ENCODE data around the gene NAPA. TPM values are rescaled to one million over a fixed set of nuclear protein-coding genes. Genes with fewer than 3 reads are reported as not detected.

NAPA gene
- total RNA-seq, 6 donors from 2014 or later, result 107 to 183 (median 152) TPM

DNA sequence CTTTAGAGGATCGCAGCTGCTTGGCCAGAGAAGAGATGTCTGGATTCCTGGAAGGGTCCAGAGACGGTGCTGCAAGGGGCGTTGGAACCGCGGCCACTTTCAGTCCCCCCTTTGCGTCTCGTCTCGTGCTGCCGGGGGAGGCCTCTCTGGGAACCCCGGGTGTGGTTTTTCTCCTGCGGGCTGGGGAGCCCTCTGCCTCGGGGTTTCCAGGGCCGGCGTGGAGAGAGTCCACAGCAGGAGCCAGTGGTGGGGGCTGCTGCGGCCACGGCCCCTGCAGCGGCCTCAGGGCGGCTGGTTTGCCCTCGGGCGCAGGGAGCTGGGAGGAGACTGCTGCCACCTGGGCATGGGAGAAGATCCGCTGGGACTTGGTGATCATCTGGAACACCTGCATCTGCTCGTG, 29.6 kb upstream of the NAPA start:
- H3K27me3 ChIP-seq, result peaks cover 0 to 12% (median 5%) of the 10 kb centered on the region in 4 donors
- no peaks in the 10 kb centered on the region for H3K36me3 ChIP-seq
- peaks cover 0 to 13% (median 8%) of the 10 kb centered on the region in 4 donors for H3K4me1 ChIP-seq
- DNase-seq (peak in 1 of 2 donors; percentile 60), ATAC-seq (ENCODE audit: low FRiP score in 2 of 2) (no peak)
- H3K9me3 ChIP-seq, result no peaks in the 10 kb centered on the region
- 88% methylated on average over 3 to 20 of the region's 22 CpGs for WGBS, 2 donors
- TF ChIP-seq POLR2A (IDR thresholded peaks at IDR 0.05) (no peak), POLR2AphosphoS5 (IDR thresholded peaks at IDR 0.05) (no peak)
- H3K27ac ChIP-seq, result no peak overlapping the region
- H3K4me3 ChIP-seq, result peak overlapping the region in 2 of 4 donors; percentile 18 to 35

DNA sequence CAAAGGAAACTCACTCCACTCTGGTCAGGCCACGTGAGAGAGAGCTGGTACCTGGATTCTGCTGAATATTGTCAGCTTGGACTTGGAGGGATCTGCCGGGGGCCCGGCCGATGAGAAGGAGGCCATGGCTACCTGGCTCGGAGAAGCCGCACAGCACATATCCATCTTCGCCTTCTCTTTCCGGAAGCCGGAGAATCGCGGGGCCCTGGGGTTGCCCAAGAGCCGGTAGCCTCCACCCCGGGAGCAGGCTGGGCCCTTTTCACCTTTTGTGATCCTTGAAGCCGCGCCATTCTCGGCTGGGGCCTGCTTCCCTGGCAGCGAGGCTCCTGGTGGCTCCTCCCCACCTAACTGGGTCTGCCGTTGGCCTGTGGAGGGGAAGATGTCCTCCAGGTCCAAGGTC, 29.2 kb upstream of the NAPA start:
- H3K27ac ChIP-seq, result no peak overlapping the region
- H3K36me3 ChIP-seq, result no peaks in the 10 kb centered on the region
- TF ChIP-seq, protein P1, sequence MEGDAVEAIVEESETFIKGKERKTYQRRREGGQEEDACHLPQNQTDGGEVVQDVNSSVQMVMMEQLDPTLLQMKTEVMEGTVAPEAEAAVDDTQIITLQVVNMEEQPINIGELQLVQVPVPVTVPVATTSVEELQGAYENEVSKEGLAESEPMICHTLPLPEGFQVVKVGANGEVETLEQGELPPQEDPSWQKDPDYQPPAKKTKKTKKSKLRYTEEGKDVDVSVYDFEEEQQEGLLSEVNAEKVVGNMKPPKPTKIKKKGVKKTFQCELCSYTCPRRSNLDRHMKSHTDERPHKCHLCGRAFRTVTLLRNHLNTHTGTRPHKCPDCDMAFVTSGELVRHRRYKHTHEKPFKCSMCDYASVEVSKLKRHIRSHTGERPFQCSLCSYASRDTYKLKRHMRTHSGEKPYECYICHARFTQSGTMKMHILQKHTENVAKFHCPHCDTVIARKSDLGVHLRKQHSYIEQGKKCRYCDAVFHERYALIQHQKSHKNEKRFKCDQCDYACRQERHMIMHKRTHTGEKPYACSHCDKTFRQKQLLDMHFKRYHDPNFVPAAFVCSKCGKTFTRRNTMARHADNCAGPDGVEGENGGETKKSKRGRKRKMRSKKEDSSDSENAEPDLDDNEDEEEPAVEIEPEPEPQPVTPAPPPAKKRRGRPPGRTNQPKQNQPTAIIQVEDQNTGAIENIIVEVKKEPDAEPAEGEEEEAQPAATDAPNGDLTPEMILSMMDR (IDR thresholded peaks at IDR 0.05), result no peak
- TF ChIP-seq POLR2AphosphoS5 (IDR thresholded peaks at IDR 0.05), result no peak
- no peak for TF ChIP-seq EP300 (IDR thresholded peaks at IDR 0.05)
- TF ChIP-seq POLR2A (IDR thresholded peaks at IDR 0.05), result no peak
- no peaks in the 10 kb centered on the region for H3K9me3 ChIP-seq
- peaks cover 0 to 13% (median 8%) of the 10 kb centered on the region in 4 donors for H3K4me1 ChIP-seq
- peaks cover 0 to 12% (median 5%) of the 10 kb centered on the region in 4 donors for H3K27me3 ChIP-seq
- 92 to 94% methylated on average over 18 of the region's 18 CpGs for WGBS, 2 donors
- H3K4me3 ChIP-seq, result no peak overlapping the region
- peak in 1 of 2 donors; percentile 56 for DNase-seq
- no peak for ATAC-seq (ENCODE audit: low FRiP score in 2 of 2)

DNA sequence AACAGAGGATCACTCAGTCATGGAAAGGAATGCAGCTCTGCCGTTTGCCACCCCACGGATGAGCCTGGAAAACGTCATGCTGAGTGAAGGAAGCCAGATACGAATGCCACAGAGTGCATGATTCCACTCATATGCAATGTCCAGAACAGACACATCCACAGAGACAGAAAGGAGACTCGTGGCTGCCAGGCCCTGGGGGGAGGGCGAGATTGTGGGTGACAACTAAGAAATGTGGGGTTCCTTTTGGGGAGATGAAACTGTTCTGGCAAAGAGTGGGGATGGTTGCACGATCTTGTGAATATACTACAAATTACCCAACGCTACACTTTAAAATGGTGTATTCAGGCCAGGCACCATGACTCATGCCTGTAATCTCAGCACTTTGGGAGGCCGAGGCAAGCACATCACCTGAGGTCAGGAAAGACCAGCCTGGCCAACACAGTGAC, 27.2 kb upstream of the NAPA start:
- 76 to 78% methylated on average over 9 of the region's 9 CpGs for WGBS, 2 donors
- ATAC-seq (ENCODE audit: low FRiP score in 2 of 2), result no peak

DNA sequence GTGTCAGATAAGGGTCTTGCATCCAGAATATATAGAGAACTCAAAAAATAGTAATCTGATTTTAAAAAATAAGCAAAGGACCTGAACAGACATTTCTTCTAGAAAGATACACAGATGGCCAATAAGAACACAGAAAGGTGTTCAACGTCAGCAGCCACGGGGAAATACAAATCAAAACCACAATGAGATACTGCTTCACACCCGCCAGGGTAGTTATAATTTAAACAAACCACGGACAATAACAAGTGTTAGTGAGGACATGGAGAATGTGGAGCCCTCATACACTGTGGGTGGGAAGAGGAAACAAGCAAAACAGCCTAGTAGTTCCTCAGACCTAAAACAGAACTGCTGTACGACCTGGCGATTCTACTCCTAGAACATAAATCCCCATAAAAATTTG, 26.7 kb upstream of the NAPA start:
- 33 to 36% methylated on average over 6 of the region's 6 CpGs for WGBS, 2 donors
- H3K36me3 ChIP-seq, result no peaks in the 10 kb centered on the region
- no peak overlapping the region for H3K27ac ChIP-seq
- DNase-seq (no peak), ATAC-seq (ENCODE audit: low FRiP score in 2 of 2) (no peak)
- no peak for TF ChIP-seq EP300 (IDR thresholded peaks at IDR 0.05)
- no peak for TF ChIP-seq POLR2A (IDR thresholded peaks at IDR 0.05)
- TF ChIP-seq, protein P1 (IDR thresholded peaks at IDR 0.05), result no peak
- no peak for TF ChIP-seq POLR2AphosphoS5 (IDR thresholded peaks at IDR 0.05)
- H3K9me3 ChIP-seq, result no peaks in the 10 kb centered on the region
- peaks cover 0 to 12% (median 5%) of the 10 kb centered on the region in 4 donors for H3K27me3 ChIP-seq
- H3K4me1 ChIP-seq, result peaks cover 0 to 13% (median 8%) of the 10 kb centered on the region in 4 donors
- H3K4me3 ChIP-seq, result no peak overlapping the region

More for the DNA sequence above, 27.2 kb upstream of the NAPA start:
- no peaks in the 10 kb centered on the region for H3K36me3 ChIP-seq
- no peaks in the 10 kb centered on the region for H3K9me3 ChIP-seq
- no peak overlapping the region for H3K4me3 ChIP-seq
- TF ChIP-seq, protein P1 (IDR thresholded peaks at IDR 0.05), result no peak
- no peak for TF ChIP-seq POLR2A (IDR thresholded peaks at IDR 0.05)
- no peak for TF ChIP-seq EP300 (IDR thresholded peaks at IDR 0.05)
- TF ChIP-seq POLR2AphosphoS5 (IDR thresholded peaks at IDR 0.05), result no peak
- H3K4me1 ChIP-seq, result peaks cover 0 to 13% (median 8%) of the 10 kb centered on the region in 4 donors
- DNase-seq, result no peak
- H3K27me3 ChIP-seq, result peaks cover 0 to 12% (median 5%) of the 10 kb centered on the region in 4 donors
- no peak overlapping the region for H3K27ac ChIP-seq

DNA sequence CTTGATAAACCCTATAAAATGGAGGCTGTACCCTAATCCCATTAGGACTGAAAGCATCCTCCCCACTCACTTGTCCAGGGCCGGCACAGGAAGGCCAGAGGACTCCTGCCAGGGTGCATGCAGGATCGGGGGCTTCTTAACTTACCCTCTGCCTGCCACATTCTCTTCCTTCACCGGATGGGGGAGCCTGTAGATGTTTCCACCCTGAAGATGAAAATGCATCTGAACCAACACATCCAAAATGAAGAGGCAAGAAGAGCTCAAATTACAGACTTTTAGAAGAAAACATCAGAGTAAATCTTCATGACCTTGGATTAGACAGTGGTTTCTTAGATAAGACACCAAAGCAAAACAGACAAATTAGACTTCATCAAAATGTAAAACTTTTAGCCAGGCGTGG, 25.9 kb upstream of the NAPA start:
- ATAC-seq (ENCODE audit: low FRiP score in 2 of 2) (peak in 1 of 2 donors; percentile 25), DNase-seq (no peak)
- H3K27ac ChIP-seq, result no peak overlapping the region
- peaks cover 0 to 11% (median 5%) of the 10 kb centered on the region in 4 donors for H3K27me3 ChIP-seq
- H3K4me3 ChIP-seq, result no peak overlapping the region
- peaks cover 0 to 12% (median 8%) of the 10 kb centered on the region in 4 donors for H3K4me1 ChIP-seq
- WGBS, 2 donors, result 76% methylated on average over 3 to 4 of the region's 4 CpGs
- TF ChIP-seq POLR2A (IDR thresholded peaks at IDR 0.05), result no peak
- no peaks in the 10 kb centered on the region for H3K36me3 ChIP-seq
- H3K9me3 ChIP-seq, result no peaks in the 10 kb centered on the region

DNA sequence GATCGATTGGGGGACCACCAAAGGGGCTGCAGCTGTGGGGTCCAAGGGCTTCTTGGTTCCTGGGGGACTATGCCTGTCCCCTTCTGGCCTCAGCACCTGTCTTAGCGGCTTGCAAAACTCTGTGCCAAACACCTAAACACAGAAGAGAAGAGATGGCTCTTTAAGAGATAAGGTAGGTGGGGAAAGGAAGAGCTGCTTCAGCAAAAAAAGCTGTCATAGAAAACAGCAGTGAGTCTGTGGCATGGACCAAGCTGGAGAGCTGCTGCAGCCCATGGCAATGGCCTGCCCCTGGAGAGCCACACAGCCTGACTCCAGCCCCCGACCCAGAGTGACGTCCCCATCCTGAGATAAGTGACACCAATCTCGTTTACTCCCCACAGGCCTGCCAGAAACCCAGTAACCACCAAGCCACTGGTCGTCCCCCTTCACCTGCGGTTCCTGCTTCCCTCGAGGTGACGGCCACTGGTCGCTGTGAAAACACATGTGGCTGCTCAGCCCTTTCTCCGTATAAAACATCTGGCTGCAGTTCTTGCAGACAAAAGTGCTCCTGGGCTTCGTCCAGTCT, 25.0 kb upstream of the NAPA start:
- TF ChIP-seq EP300 (IDR thresholded peaks at IDR 0.05) (no peak), POLR2A (IDR thresholded peaks at IDR 0.05) (no peak)
- TF ChIP-seq, protein P1 (IDR thresholded peaks at IDR 0.05), result no peak
- no peaks in the 10 kb centered on the region for H3K9me3 ChIP-seq

More for the DNA sequence above, 25.0 kb upstream of the NAPA start:
- Histone ChIP-seq H3K36me3 (no peaks in the 10 kb centered on the region), H3K4me3 (no peak overlapping the region), H3K4me1 (peaks cover 0 to 3% (median under 1%) of the 10 kb centered on the region in 4 donors), H3K27ac (no peak overlapping the region), H3K27me3 (peaks cover 0 to 2% (median under 1%) of the 10 kb centered on the region in 4 donors)
- no peak for DNase-seq
- 73 to 77% methylated on average over 12 of the region's 12 CpGs for WGBS, 2 donors
- no peak for ATAC-seq (ENCODE audit: low FRiP score in 2 of 2)
